Stimulated activated memory B cell treated with anti-CD40 and anti-IgM and Interleukin-4, amounts not matched to agents 10 μg/mL and 1 μg/mL and 100 μg/mL, for 72 hours (primary cell): Measurements from ENCODE around the gene ABLIM2.

Experiments
- ATAC-seq: fragments of 150-1000 bp; cut with Tn5 transposase; 2 replicates; pipeline ENCODE4 v1.10.0; 2021
- H3K27ac Mint-ChIP-seq: one replicate; pipeline ENCODE4 v1.8.0; 2022; ENCODE audit warnings: mild to moderate bottlenecking, mixed read lengths
- H3K27me3 Mint-ChIP-seq: one replicate; pipeline ENCODE4 v1.8.0; 2022; ENCODE audit warnings: mixed read lengths
- H3K36me3 Mint-ChIP-seq: one replicate; pipeline ENCODE4 v1.8.0; 2022; ENCODE audit warnings: mixed read lengths
- H3K4me1 Mint-ChIP-seq: one replicate; pipeline ENCODE4 v1.8.0; 2022; ENCODE audit warnings: mixed read lengths
- H3K4me3 Mint-ChIP-seq: one replicate; pipeline ENCODE4 v1.8.0; 2022; ENCODE audit warnings: mild to moderate bottlenecking, moderate library complexity, mixed read lengths
- H3K9me3 Mint-ChIP-seq: one replicate; pipeline ENCODE4 v1.8.0; 2022; ENCODE audit warnings: mixed read lengths

ABLIM2 gene

GRCh38 chr4:8119877-8120276 is 38.7 kb downstream of the ABLIM2 start:
- H3K36me3 Mint-ChIP-seq: peaks cover 5% of the 10 kb centered on the region
- H3K4me3 Mint-ChIP-seq: no peak overlapping the region
- ATAC-seq: no peak
- peaks cover 24% of the 10 kb centered on the region for H3K27me3 Mint-ChIP-seq
- H3K4me1 Mint-ChIP-seq: peaks cover 34% of the 10 kb centered on the region
- H3K27ac Mint-ChIP-seq: no peak overlapping the region
- peaks cover 6% of the 10 kb centered on the region for H3K9me3 Mint-ChIP-seq

DNA sequence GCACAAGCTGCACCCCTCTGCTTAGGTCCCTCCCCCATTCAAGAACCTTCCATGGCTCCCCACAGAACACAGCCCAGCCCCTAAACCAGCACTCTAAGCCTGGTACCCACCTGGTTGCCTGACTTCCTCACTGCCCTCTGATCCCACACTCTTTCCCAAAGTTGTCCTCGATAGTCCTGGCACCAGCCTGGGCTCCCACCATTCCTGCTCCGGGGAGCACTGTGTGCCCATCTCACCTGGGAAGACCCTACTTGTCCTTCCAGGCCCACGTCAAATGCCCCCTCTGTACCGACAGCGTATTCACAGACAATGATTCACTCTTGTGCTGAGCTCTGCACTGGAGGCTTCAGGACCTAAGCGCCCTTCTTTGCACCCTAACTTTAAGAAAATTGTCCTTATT is 40.1 kb downstream of the ABLIM2 start:
- ATAC-seq: no peak
- Mint-ChIP-seq H3K27me3 (peaks cover 26% of the 10 kb centered on the region), H3K4me1 (peaks cover 24% of the 10 kb centered on the region), H3K36me3 (peaks cover 5% of the 10 kb centered on the region), H3K4me3 (no peak overlapping the region), H3K9me3 (peaks cover 6% of the 10 kb centered on the region), H3K27ac (no peak overlapping the region)

- Mint-ChIP-seq H3K27ac (no peak overlapping the region), H3K36me3 (peaks cover 5% of the 10 kb centered on the region), H3K27me3 (peaks cover 22% of the 10 kb centered on the region), H3K4me1 (peaks cover 19% of the 10 kb centered on the region), H3K4me3 (no peak overlapping the region), H3K9me3 (peaks cover 6% of the 10 kb centered on the region)
- ATAC-seq: no peak
These were observed 40.6 kb downstream of the ABLIM2 start for GRCh38 chr4:8118035-8118434.

GRCh38 chr4:8117278-8117682 is 41.3 kb downstream of the ABLIM2 start:
- Mint-ChIP-seq H3K27me3 (peaks cover 14% of the 10 kb centered on the region), H3K9me3 (peaks cover 6% of the 10 kb centered on the region), H3K27ac (no peak overlapping the region), H3K4me3 (no peak overlapping the region), H3K4me1 (peaks cover 11% of the 10 kb centered on the region), H3K36me3 (peaks cover 5% of the 10 kb centered on the region)
- peak; percentile 71 for ATAC-seq

GRCh38 chr4:8115916-8116315 is 42.7 kb downstream of the ABLIM2 start:
- H3K36me3 Mint-ChIP-seq: peaks cover 5% of the 10 kb centered on the region
- no peak for ATAC-seq
- H3K9me3 Mint-ChIP-seq: peaks cover 6% of the 10 kb centered on the region
- H3K27me3 Mint-ChIP-seq: peaks cover 10% of the 10 kb centered on the region
- H3K27ac Mint-ChIP-seq: no peak overlapping the region
- H3K4me1 Mint-ChIP-seq: peaks cover 7% of the 10 kb centered on the region
- no peak overlapping the region for H3K4me3 Mint-ChIP-seq

- peaks cover 6% of the 10 kb centered on the region for H3K9me3 Mint-ChIP-seq
- H3K36me3 Mint-ChIP-seq: peaks cover 5% of the 10 kb centered on the region
- no peak for ATAC-seq
- H3K27ac Mint-ChIP-seq: no peak overlapping the region
- peaks cover 7% of the 10 kb centered on the region for H3K4me1 Mint-ChIP-seq
- no peak overlapping the region for H3K4me3 Mint-ChIP-seq
- H3K27me3 Mint-ChIP-seq: peaks cover 12% of the 10 kb centered on the region
These were observed 43.5 kb downstream of the ABLIM2 start for GRCh38 chr4:8115203-8115520.

DNA sequence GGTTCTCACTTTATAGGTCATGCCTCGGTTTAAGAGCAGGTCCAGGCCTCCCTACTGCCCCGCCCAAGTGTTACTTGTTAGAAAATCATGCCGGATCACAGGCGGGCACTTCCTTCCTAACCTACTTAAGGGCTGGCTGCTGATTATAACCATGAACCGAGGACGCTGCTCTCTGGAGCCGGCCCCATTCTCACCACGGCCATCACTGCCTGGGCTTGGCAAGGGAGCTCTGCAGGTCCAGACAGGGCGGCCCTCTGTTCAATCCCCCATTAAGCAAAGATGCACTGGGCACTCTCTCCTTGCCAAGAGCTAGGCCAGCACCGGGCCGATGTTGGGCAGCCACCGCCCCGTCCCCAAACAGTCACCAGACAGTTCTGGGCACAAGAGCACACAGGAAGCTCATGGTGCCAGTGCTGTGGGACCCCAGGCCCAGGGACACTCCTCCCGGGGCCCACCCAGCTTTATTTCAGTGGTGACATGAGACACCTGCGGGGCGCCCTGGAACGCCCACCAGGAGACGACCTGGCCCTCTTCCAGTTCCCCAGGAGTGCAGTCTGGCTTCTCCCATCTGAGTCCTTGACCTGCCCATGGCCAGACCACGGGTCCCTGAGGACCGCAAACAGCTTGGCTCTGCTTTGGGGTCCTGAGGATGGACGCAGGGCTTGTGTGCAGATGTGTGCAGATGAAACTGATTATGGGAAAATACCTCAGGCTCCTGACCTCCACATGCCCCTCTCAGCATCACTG is 44.0 kb downstream of the ABLIM2 start:
- Mint-ChIP-seq H3K27me3 (peaks cover 18% of the 10 kb centered on the region), H3K4me3 (no peak overlapping the region), H3K4me1 (peaks cover 7% of the 10 kb centered on the region), H3K9me3 (peaks cover 6% of the 10 kb centered on the region), H3K27ac (no peak overlapping the region), H3K36me3 (peaks cover 6% of the 10 kb centered on the region)
- no peak for ATAC-seq

DNA sequence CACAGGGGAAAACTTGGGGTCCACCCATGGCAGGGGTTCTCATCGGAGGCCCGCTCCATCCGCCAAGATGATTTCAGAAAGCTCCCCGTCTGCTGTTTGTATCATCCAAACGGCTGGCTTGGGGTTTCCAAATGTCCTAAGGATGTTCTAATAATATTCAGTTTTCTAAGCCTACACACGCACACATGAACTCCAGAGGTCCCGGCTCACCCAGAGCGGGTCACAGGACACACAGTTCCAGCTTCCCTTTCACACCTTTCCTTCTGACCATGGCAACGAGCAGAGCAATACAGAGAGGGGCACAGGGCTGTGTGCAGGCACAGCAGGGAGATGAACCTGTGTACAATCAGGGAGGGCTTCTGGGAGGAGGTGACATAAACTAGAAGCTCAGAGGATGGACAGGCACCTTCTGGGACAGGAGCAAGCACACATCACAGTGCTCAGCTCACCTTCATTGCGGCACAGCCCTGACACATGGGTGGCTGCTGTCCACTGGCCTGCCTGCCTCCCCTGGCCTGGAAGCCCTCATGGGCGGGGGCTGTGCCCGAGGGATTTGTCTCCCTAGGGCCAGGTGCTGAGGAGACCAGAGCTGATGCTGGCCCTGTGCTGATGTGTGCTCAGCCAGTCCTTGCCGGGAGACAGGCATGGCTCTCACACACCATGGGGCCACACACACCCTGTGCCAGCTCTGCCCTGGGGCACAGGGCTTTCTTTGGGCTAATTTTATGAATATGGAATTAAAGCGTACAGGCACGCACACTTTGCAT is 44.8 kb downstream of the ABLIM2 start:
- Mint-ChIP-seq H3K27ac (no peak overlapping the region), H3K36me3 (peaks cover 11% of the 10 kb centered on the region), H3K27me3 (peaks cover 26% of the 10 kb centered on the region), H3K4me3 (no peak overlapping the region), H3K9me3 (peaks cover 6% of the 10 kb centered on the region), H3K4me1 (peaks cover 7% of the 10 kb centered on the region)
- ATAC-seq: no peak

GRCh38 chr4:8112672-8113071 is 45.9 kb downstream of the ABLIM2 start:
- H3K36me3 Mint-ChIP-seq: peaks cover 11% of the 10 kb centered on the region
- no peak overlapping the region for H3K4me3 Mint-ChIP-seq
- peaks cover 6% of the 10 kb centered on the region for H3K4me1 Mint-ChIP-seq
- H3K9me3 Mint-ChIP-seq: peaks cover 6% of the 10 kb centered on the region
- no peak for ATAC-seq
- no peak overlapping the region for H3K27ac Mint-ChIP-seq
- H3K27me3 Mint-ChIP-seq: peaks cover 32% of the 10 kb centered on the region

GRCh38 chr4:8112036-8112576 is 46.5 kb downstream of the ABLIM2 start:
- Mint-ChIP-seq H3K4me3 (no peak overlapping the region), H3K4me1 (peaks cover under 1% of the 10 kb centered on the region), H3K27me3 (peaks cover 32% of the 10 kb centered on the region), H3K27ac (no peak overlapping the region), H3K36me3 (peaks cover 7% of the 10 kb centered on the region), H3K9me3 (peaks cover under 1% of the 10 kb centered on the region)
- ATAC-seq: no peak

GRCh38 chr4:8110071-8110986 is 48.3 kb downstream of the ABLIM2 start:
- H3K27me3 Mint-ChIP-seq: peaks cover 29% of the 10 kb centered on the region
- H3K36me3 Mint-ChIP-seq: peaks cover 12% of the 10 kb centered on the region
- no peaks in the 10 kb centered on the region for H3K9me3 Mint-ChIP-seq
- no peak overlapping the region for H3K4me3 Mint-ChIP-seq
- no peak overlapping the region for H3K27ac Mint-ChIP-seq
- peak; percentile 32 for ATAC-seq
- H3K4me1 Mint-ChIP-seq: no peaks in the 10 kb centered on the region

DNA sequence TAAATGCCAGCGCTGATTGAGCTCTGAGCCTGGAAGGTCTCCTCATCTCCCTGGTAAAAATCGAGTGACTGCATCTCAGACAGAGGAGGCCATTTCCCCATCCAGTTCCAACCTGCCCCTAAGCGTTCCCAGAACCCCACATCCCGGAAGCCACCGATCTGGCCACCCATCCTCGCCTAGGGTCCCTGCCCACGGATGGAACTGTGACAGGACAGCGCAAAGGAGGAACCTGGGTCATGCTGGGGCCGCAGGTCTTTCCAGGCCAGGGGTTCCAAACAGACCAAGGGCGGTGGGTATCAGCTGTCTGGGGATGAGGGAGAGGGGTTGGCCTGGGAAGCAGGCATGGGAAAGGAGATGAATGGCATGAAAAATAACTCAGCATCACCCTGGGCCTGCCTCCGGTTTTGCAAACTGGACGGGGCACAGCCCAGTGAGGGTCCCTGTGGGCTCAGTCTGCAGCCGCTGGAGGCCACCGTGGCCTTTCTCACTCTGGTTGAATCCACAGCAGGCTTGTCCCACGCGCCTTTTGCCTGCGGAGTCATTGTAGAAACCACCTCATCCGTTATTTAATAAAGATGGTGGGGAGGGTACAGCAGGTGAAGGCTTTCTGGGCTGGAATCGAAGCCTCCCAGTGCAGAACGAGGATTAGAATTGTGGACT is 49.1 kb downstream of the ABLIM2 start:
- no peak for ATAC-seq
- no peaks in the 10 kb centered on the region for H3K4me1 Mint-ChIP-seq
- H3K4me3 Mint-ChIP-seq: no peak overlapping the region
- peaks cover 19% of the 10 kb centered on the region for H3K36me3 Mint-ChIP-seq
- peaks cover 22% of the 10 kb centered on the region for H3K27me3 Mint-ChIP-seq
- no peaks in the 10 kb centered on the region for H3K9me3 Mint-ChIP-seq
- no peak overlapping the region for H3K27ac Mint-ChIP-seq

GRCh38 chr4:8108991-8109390 is 49.6 kb downstream of the ABLIM2 start:
- Mint-ChIP-seq H3K4me3 (no peak overlapping the region), H3K4me1 (no peaks in the 10 kb centered on the region), H3K36me3 (peaks cover 19% of the 10 kb centered on the region), H3K27ac (no peak overlapping the region), H3K27me3 (peaks cover 22% of the 10 kb centered on the region), H3K9me3 (no peaks in the 10 kb centered on the region)
- ATAC-seq: no peak

- Mint-ChIP-seq H3K27me3 (peaks cover 22% of the 10 kb centered on the region), H3K4me1 (no peaks in the 10 kb centered on the region), H3K4me3 (no peak overlapping the region), H3K36me3 (peaks cover 19% of the 10 kb centered on the region), H3K27ac (no peak overlapping the region), H3K9me3 (no peaks in the 10 kb centered on the region)
- no peak for ATAC-seq
These were observed 50.4 kb downstream of the ABLIM2 start for GRCh38 chr4:8108261-8108660.
